Mammary epithelial cell (primary cell): Measurements from ENCODE around the gene CTBP2.

Source experiments
- EZH2 ChIP-seq: IDR thresholded peaks from 2 replicates; pipeline ENCODE4 v1.6.1; 2012; ENCODE audit warnings: low read length, inconsistent platforms, borderline replicate concordance
- TF ChIP-seq, protein P1 (sequence below), 2 donors: IDR thresholded peaks in 1 of 2; conservative IDR thresholded peaks in 1 of 2; 2 replicates each; pipeline ENCODE4 v1.5.1; 2011 to 2012; ENCODE audit warnings: inconsistent platforms in 2 of 2, low read length in 2 of 2, mild to moderate bottlenecking in 2 of 2, control low read depth in 1 of 2, low read depth in 1 of 2; ENCODE audit not compliant: insufficient read depth in 1 of 2; ENCODE audit errors: extremely low read depth in 1 of 2

DNA sequence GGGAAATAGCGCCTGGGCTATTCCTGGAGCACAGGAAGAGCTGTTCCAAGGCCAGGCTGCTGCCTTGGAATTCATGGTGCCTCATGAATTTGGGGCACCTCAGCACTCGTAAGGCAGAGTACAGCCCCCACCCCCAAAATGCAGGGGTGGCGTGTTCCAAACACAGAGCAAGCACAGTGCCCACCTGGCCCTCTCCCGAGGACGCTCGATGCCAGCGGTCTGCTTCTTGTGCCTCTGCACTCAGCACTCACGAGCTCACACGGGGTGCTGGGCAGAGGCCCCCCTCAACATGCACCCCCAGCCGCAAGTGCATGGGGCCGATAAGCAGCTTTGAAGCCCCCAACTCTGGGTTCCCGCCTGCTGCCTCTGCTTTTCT, 158.3 kb downstream of the CTBP2 start:
- TF ChIP-seq, protein P1, sequence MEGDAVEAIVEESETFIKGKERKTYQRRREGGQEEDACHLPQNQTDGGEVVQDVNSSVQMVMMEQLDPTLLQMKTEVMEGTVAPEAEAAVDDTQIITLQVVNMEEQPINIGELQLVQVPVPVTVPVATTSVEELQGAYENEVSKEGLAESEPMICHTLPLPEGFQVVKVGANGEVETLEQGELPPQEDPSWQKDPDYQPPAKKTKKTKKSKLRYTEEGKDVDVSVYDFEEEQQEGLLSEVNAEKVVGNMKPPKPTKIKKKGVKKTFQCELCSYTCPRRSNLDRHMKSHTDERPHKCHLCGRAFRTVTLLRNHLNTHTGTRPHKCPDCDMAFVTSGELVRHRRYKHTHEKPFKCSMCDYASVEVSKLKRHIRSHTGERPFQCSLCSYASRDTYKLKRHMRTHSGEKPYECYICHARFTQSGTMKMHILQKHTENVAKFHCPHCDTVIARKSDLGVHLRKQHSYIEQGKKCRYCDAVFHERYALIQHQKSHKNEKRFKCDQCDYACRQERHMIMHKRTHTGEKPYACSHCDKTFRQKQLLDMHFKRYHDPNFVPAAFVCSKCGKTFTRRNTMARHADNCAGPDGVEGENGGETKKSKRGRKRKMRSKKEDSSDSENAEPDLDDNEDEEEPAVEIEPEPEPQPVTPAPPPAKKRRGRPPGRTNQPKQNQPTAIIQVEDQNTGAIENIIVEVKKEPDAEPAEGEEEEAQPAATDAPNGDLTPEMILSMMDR (conservative IDR thresholded peaks at IDR 0.05 in 1 of 2, IDR thresholded peaks at IDR 0.05 in 1 of 2; ENCODE audit: extremely low read depth in 1 of 2, insufficient read depth in 1 of 2, low read depth in 1 of 2, low read length in 2 of 2) = no peak
- no peak for TF ChIP-seq EZH2
